Lower lobe of right lung (tissue), 2 donors: ENCODE measurements around the gene CLEC11A. TPM values are rescaled to one million over a fixed set of nuclear protein-coding genes. Genes with fewer than 3 reads are reported as not detected.
"Not testable (repeated sequence)": the region's sequence is repeated elsewhere in the genome, so short reads cannot be mapped to it uniquely, and the experiment has no call there.

Experiments
- ATAC-seq, 2 donors: fragments of 200-7000 bp; cut with Tn5 transposase; one replicate each; pipeline ENCODE4 v1.9.1; 2020 to 2022; ENCODE audit warnings: mild to moderate bottlenecking in 2 of 2, moderate library complexity in 2 of 2
- DNase-seq: peaks from one replicate; pipeline ENCODE4 v3.0.0-alpha.2; 2020
- H3K27ac ChIP-seq: fragments of 200-600 bp; one replicate; pipeline ENCODE4 v1.8.0; 2022
- H3K27me3 ChIP-seq: fragments of 200-600 bp; one replicate; pipeline ENCODE4 v1.8.0; 2022; ENCODE audit warnings: low read depth
- H3K36me3 ChIP-seq: fragments of 200-600 bp; one replicate; pipeline ENCODE4 v1.8.0; 2022; ENCODE audit warnings: mild to moderate bottlenecking
- H3K4me1 ChIP-seq: fragments of 200-600 bp; one replicate; pipeline ENCODE4 v1.8.0; 2022
- H3K4me3 ChIP-seq: fragments of 200-600 bp; one replicate; pipeline ENCODE4 v1.8.0; 2022; ENCODE audit warnings: mild to moderate bottlenecking
- H3K9me3 ChIP-seq: fragments of 200-600 bp; one replicate; pipeline ENCODE4 v1.8.0; 2022
- intact Hi-C: fragments of 100-400 bp; cut with DNase I; formaldehyde crosslinking; loops from one replicate; pipeline ENCODE4 v1.11.0; 2022
- total RNA-seq: library from RNA; stranded (reverse); fragmentation: NEBNext Ultra II Directional; extraction: Animal tissue kit (Norgen Biotek cat#: 25700); gene quantifications from one replicate; pipeline ENCODE4 v1.2.1, GENCODE V29; 2021
- TF ChIP-seq, protein P1 (sequence below): fragments of 200-600 bp; IDR thresholded peaks from one replicate; pipeline ENCODE4 v1.8.0; 2022; ENCODE audit warnings: antibody characterized with exemption, mild to moderate bottlenecking
- donor health status: DM: no; HTN: yes; CAD: no; lungs with severe emphysema.

The CLEC11A gene
- total RNA-seq, 1 donor from 2014 or later, result 9.8 TPM

DNA sequence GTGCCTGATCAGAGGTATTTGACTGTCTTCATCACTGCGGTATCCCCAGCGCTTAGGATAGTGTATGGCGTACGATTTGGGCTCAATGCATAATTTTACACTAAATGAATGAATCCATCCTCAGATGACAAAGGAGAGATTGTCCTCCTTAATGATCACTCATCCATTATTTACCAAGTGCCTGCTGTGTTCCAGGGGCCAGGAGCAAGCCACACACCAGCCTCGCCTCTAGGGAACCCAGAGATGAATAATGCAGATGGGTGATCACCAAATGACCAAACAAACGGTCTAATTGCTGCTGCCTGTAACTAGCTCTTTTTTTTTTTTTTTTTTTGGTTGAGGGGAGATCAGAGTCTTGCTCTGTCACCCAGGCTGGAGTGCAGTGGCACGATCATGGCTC, 41.2 kb downstream of the CLEC11A start:
- no peaks in the 10 kb centered on the region for H3K36me3 ChIP-seq
- H3K27me3 ChIP-seq, result peaks cover 11% of the 10 kb centered on the region
- no peak for ATAC-seq
- intact Hi-C loops, result no loop called here
- no peak overlapping the region for H3K27ac ChIP-seq
- H3K4me3 ChIP-seq, result no peak overlapping the region
- TF ChIP-seq, protein P1, sequence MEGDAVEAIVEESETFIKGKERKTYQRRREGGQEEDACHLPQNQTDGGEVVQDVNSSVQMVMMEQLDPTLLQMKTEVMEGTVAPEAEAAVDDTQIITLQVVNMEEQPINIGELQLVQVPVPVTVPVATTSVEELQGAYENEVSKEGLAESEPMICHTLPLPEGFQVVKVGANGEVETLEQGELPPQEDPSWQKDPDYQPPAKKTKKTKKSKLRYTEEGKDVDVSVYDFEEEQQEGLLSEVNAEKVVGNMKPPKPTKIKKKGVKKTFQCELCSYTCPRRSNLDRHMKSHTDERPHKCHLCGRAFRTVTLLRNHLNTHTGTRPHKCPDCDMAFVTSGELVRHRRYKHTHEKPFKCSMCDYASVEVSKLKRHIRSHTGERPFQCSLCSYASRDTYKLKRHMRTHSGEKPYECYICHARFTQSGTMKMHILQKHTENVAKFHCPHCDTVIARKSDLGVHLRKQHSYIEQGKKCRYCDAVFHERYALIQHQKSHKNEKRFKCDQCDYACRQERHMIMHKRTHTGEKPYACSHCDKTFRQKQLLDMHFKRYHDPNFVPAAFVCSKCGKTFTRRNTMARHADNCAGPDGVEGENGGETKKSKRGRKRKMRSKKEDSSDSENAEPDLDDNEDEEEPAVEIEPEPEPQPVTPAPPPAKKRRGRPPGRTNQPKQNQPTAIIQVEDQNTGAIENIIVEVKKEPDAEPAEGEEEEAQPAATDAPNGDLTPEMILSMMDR, result no peak
- H3K9me3 ChIP-seq, result no peaks in the 10 kb centered on the region
- no peaks in the 10 kb centered on the region for H3K4me1 ChIP-seq
- no peak for DNase-seq

DNA sequence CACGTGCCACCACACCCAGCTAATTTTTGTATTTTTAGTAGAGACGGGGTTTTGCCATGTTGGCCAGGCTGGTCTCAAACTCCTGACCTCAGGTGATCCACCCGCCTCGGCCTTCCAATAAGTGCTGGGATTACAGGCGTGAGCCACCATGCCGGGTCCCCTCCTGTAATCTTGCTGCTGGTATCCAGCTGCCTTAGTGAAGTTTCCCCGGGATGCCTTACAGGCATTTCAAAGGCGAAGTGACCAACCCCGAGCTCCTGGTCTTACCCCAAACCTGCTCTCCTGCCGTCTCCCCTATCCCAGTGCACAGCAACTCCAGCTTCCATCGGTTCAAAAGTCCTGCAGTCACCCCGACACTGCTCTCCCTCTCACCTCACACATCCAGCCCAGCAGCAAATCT, 43.6 kb downstream of the CLEC11A start:
- H3K27ac ChIP-seq, DNase-seq, H3K4me1 ChIP-seq, H3K4me3 ChIP-seq, H3K36me3 ChIP-seq, intact Hi-C loops, ATAC-seq, H3K9me3 ChIP-seq: not testable (repeated sequence)
- H3K27me3 ChIP-seq, result peaks cover 19% of the 10 kb centered on the region

DNA sequence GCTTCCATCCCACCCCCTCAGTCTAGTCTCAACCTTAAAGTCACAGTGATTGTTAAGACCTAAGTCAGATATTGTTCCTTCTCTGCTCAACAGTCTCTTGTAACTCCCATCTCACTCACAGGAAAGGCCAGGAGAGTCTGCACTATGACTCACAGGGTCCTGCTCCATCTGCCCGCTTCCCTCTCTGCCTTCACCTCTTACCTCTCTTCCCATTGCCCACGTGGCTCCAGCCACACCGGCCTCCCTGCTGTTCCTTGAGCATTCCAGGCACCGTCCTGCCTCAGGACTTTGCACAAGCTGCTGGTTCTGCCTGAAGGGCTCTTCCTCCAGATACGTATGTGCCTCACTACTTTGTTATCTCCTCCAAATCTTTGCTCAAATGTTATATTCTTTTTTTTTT, 44.1 kb downstream of the CLEC11A start:
- H3K36me3 ChIP-seq, H3K4me3 ChIP-seq, ATAC-seq, H3K4me1 ChIP-seq, H3K27ac ChIP-seq, H3K9me3 ChIP-seq, DNase-seq, intact Hi-C loops: not testable (repeated sequence)
- H3K27me3 ChIP-seq, result peaks cover 22% of the 10 kb centered on the region

DNA sequence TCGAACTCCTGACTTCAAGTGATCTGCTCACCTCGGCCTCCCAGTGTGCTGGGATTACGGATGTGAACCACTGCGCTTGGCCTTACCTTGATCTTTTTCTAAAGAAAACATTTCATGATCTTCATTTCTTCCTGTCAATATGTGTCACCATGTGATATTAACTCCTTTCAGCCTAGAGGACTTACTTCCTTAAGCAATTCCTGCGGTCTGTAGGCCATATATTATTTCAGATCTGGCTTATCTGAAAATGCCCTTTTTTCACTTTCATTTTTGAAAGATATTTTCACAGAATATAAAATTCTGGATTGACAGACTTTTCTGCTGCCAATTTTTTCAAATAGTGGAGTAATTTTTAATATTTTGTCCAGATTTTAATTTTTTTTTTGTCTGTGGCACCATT, 45.1 kb downstream of the CLEC11A start:
- Histone ChIP-seq H3K36me3 (no peaks in the 10 kb centered on the region), H3K9me3 (no peaks in the 10 kb centered on the region), H3K27me3 (peaks cover 25% of the 10 kb centered on the region), H3K27ac (no peak overlapping the region), H3K4me3 (no peak overlapping the region), H3K4me1 (no peaks in the 10 kb centered on the region)
- intact Hi-C loops, result no loop called here
- TF ChIP-seq, protein P1, result no peak
- ATAC-seq (no peak), DNase-seq (no peak)

DNA sequence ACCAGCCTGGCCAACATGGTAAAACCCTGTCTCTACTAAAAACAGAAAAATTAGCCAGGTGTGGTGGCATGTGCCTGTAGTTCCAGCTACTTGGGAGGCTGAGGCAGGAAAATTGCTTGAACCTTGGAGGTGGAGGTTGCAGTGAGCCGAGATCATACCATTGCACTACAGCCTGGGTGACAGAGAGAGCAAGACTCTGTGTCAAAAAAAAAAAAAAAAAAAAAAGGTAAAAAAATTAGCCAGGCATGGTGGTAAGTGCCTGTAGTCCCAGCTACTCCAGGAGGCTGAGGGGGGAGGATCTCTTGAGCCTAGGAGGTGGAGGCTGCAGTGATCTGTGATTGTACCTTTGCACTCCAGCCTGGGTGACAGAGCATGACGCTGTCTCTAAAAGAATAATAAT, 47.0 kb downstream of the CLEC11A start, which contains the start of gene GPR32:
GPR32 (plus strand) TSS at position 301 of the 400 bp plus-strand sequence. CDS start 137 bp downstream, outside the sequence.
- ATAC-seq, intact Hi-C loops, H3K4me3 ChIP-seq, H3K9me3 ChIP-seq, DNase-seq, H3K27ac ChIP-seq, H3K4me1 ChIP-seq, H3K36me3 ChIP-seq: not testable (repeated sequence)
- H3K27me3 ChIP-seq, result peaks cover 31% of the 10 kb centered on the region

DNA sequence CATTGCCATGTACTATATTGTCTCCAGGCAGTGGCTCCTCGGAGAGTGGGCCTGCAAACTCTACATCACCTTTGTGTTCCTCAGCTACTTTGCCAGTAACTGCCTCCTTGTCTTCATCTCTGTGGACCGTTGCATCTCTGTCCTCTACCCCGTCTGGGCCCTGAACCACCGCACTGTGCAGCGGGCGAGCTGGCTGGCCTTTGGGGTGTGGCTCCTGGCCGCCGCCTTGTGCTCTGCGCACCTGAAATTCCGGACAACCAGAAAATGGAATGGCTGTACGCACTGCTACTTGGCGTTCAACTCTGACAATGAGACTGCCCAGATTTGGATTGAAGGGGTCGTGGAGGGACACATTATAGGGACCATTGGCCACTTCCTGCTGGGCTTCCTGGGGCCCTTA, 47.7 kb downstream of the CLEC11A start:
- ATAC-seq, result no peak

DNA sequence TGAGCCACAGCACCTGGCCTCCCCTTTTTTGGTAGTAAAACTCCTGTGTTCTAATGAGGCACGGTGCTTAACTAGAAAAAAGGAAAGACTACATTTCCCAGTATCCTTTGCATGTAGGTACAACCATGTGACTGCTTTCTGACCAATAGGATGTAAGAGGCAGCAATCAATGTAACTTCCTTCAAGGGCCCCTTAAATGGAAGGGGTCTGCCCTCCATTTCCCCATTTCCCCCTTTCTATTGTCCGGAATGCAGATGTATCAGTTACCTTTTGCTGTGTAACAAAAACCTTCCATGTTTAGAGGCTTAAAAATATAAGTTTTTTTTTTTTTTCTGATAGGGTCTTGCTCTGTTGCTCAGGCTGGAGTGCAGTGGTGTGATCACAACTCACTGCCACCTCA, 49.3 kb downstream of the CLEC11A start:
- Histone ChIP-seq H3K36me3 (no peaks in the 10 kb centered on the region), H3K27ac (no peak overlapping the region), H3K27me3 (peaks cover 50% of the 10 kb centered on the region), H3K9me3 (peaks cover 7% of the 10 kb centered on the region), H3K4me1 (no peaks in the 10 kb centered on the region), H3K4me3 (no peak overlapping the region)
- intact Hi-C loops, result no loop called here
- ATAC-seq (no peak), DNase-seq (no peak)
- TF ChIP-seq, protein P1, result no peak

More for the DNA sequence above, 47.7 kb downstream of the CLEC11A start:
- H3K4me1 ChIP-seq, result no peaks in the 10 kb centered on the region
- H3K36me3 ChIP-seq, result no peaks in the 10 kb centered on the region
- no peaks in the 10 kb centered on the region for H3K9me3 ChIP-seq
- intact Hi-C loops, result no loop called here
- no peak for DNase-seq
- TF ChIP-seq, protein P1, result no peak
- no peak overlapping the region for H3K27ac ChIP-seq
- H3K4me3 ChIP-seq, result no peak overlapping the region
- H3K27me3 ChIP-seq, result peaks cover 35% of the 10 kb centered on the region

DNA sequence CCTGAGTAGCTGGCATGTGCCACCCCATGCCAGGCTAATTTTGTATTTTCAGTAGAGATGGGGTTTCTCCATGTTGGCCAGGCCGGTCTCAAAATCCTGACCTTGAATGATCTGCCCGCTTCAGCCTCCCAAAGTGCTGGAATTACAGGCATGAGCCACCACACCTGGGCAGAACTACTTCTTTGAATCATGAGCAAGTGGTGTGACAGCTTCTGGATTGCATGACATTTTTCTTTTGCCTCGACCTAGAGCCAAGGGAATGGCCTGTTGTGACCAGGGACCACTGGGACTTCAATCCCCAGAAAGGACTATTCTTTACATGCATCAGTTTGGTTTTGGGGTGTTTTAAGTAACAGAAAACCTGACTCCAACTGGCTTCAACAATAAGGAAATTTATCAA, 49.7 kb downstream of the CLEC11A start:
- H3K27ac ChIP-seq, H3K4me3 ChIP-seq, DNase-seq, H3K36me3 ChIP-seq, H3K9me3 ChIP-seq, H3K4me1 ChIP-seq, ATAC-seq, intact Hi-C loops: not testable (repeated sequence)
- peaks cover 52% of the 10 kb centered on the region for H3K27me3 ChIP-seq

DNA sequence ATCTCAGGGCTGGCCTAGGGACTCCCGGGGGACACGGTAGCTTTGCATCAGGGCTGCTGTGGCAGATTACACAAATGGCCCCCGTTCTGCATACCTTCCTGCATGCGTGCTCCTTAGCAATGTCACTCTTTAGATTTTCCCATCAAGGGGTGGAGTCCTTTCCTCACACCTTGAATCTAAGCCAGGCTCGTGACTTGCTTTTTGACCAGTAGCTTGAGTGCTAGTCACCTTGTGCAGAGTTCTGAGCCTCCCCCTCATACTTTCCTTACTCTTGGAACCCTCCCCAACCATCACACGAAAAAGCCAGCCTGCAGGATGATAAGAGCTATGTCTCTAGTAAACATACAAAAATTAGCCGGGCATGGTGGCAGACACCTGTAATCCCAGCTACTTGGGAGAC, 50.3 kb downstream of the CLEC11A start:
- DNase-seq, intact Hi-C loops, H3K9me3 ChIP-seq, H3K4me1 ChIP-seq, H3K36me3 ChIP-seq, ATAC-seq, H3K4me3 ChIP-seq, H3K27ac ChIP-seq: not testable (repeated sequence)
- H3K27me3 ChIP-seq, result peaks cover 57% of the 10 kb centered on the region
